Lower leg skin (tissue), 4 donors: ENCODE data around the gene CCAR1. TPM values are rescaled to one million over a fixed set of nuclear protein-coding genes. Genes with fewer than 3 reads are reported as not detected.
A peak's percentile ranks its signal among the peaks of the same experiment; 100 is the strongest.

ENCODE experiments used
- DNase-seq, 2 donors: peaks; one replicate each; pipeline ENCODE4 v3.0.0-alpha.2; 2019; ENCODE audit warnings: low spot score in 2 of 2
- H3K4me3 ChIP-seq: fragments of 200-600 bp; sonication (generic); 2 replicates; pipeline ENCODE4 v1.5.1; 2017; ENCODE audit warnings: mild to moderate bottlenecking, low read depth; ENCODE audit not compliant: poor library complexity, severe bottlenecking
- POLR2A ChIP-seq, 2 donors: fragments of 450-650 bp; IDR thresholded peaks; one replicate each; pipeline ENCODE4 v1.6.1; 2016 to 2017; ENCODE audit warnings: antibody characterized with exemption in 2 of 2, mild to moderate bottlenecking in 1 of 2, moderate library complexity in 1 of 2
- WGBS, 2 donors: methylation state at CpG; one replicate each; pipeline ENCODE4 v1.1.5; 2018; 5-methylcytosine and 5-hydroxymethylcytosine counted together
- intact Hi-C: fragments of 100-400 bp; cut with DNase I; formaldehyde crosslinking; loops from one replicate; pipeline ENCODE4 v1.15.0; 2023; ENCODE audit warnings: low total_unique reads
- total RNA-seq, 4 donors: library from RNA; depleted of rRNA; stranded (reverse); fragments of >200 nt; gene quantifications; one replicate each; pipeline ENCODE4 v1.1.0, GENCODE V29; 2016
- TF ChIP-seq, protein P1 (sequence below), 3 donors: fragments of 450-650 bp; IDR thresholded peaks; one replicate each; pipeline ENCODE4 v1.5.1; 2016; ENCODE audit warnings: antibody characterized with exemption in 3 of 3, mild to moderate bottlenecking in 3 of 3, moderate library complexity in 2 of 3

CCAR1 gene
- total RNA-seq, result 10 to 100 TPM; 19.1 to 41.4 (median 28.9) TPM

DNA sequence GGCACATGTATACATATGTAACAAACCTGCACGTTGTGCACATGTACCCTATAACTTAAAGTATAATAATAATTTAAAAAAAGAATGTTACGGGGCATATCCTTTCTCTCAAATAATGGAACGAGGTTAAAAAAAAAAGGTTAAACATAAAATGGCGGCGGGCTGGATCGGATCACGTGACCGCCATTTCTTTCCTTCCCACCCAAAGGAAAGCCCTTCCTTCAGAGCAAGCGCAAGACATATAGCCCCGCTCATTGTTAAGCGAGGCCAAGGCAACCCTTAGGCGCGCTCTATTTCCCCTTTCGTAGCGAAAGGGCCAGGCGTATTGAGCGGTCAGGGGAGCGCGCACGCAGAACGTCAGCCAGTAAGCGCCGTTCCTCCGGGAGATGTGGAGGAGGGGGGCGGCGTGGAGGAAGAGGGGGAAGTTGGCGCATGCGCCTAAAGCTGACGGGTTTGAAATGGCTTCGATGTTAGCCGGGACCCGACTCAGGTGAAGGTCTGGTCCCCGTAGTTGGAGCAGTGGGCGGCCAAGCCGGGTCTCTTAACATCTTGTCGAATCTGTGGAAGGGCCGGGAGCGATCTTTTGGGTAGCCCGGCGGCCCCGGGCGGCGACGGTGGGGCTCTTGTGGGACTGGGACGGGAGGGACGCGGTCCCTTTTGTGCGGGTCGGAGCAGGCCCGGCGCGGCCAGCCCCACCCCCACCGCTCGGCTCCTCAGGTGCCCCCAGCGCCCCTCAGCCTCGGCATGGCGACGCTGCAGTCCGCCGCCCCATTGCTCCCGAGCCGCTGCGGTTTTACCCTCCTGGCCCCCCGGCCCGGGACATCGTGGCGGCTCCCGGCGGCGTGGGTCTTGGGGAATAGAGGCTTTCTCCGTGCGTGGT is at the start of gene CCAR1:
TSS of gene CCAR1 (plus strand) at position 447 of the 880 bp plus-strand sequence. CDS start 1,266 bp downstream, outside the sequence.
- 1% methylated on average over 35 to 42 of the region's 72 CpGs for WGBS, 2 donors
- intact Hi-C loops, result no loop called here
- no peak for TF ChIP-seq POLR2A (IDR thresholded peaks at IDR 0.05)
- TF ChIP-seq, protein P1, sequence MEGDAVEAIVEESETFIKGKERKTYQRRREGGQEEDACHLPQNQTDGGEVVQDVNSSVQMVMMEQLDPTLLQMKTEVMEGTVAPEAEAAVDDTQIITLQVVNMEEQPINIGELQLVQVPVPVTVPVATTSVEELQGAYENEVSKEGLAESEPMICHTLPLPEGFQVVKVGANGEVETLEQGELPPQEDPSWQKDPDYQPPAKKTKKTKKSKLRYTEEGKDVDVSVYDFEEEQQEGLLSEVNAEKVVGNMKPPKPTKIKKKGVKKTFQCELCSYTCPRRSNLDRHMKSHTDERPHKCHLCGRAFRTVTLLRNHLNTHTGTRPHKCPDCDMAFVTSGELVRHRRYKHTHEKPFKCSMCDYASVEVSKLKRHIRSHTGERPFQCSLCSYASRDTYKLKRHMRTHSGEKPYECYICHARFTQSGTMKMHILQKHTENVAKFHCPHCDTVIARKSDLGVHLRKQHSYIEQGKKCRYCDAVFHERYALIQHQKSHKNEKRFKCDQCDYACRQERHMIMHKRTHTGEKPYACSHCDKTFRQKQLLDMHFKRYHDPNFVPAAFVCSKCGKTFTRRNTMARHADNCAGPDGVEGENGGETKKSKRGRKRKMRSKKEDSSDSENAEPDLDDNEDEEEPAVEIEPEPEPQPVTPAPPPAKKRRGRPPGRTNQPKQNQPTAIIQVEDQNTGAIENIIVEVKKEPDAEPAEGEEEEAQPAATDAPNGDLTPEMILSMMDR (IDR thresholded peaks at IDR 0.05), result no peak
- H3K4me3 ChIP-seq, result peak within 1 kb of the TSS; percentile 98
- peak; percentile 96 to 99 for DNase-seq

- H3K4me3 ChIP-seq, result no peak overlapping the region
- WGBS, 2 donors, result 91 to 92% methylated on average over 3 of the region's 3 CpGs
- no peak for DNase-seq
- intact Hi-C loops, result no loop called here
- TF ChIP-seq, protein P1 (IDR thresholded peaks at IDR 0.05), result no peak
- no peak for TF ChIP-seq POLR2A (IDR thresholded peaks at IDR 0.05)
Measured at GRCh38 chr10:68684413-68684812, 36.6 kb upstream of the CCAR1 start.

- WGBS, 2 donors, result 94 to 100% methylated on average over 1 of the region's 1 CpG
- TF ChIP-seq POLR2A (IDR thresholded peaks at IDR 0.05), result no peak
- TF ChIP-seq, protein P1 (IDR thresholded peaks at IDR 0.05), result no peak
- DNase-seq, result no peak
- H3K4me3 ChIP-seq, result no peak overlapping the region
- intact Hi-C loops, result no loop called here
Measured at GRCh38 chr10:68696018-68696417, 25.0 kb upstream of the CCAR1 start.

DNA sequence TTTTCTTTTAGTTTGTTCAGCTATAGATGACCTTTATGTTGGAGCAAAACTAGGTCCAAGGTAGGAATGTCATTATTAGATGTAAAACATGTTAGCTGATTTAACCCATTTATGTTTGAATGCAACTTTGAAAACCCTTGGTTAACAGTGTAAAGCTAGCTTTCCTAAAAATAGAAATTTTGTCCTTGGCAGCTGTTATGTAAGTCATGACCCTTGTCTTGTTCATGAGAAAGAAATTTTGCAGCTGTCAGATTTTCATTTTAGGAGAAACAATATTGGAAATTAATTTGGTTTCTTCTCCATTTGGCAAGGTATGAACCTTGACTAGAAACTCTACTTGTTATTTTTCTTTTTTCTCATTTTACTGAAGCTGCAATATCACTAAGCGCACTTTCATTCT is 23.9 kb upstream of the CCAR1 start:
- WGBS, 2 donors, result 98 to 100% methylated on average over 1 of the region's 1 CpG
- TF ChIP-seq POLR2A (IDR thresholded peaks at IDR 0.05), result no peak
- TF ChIP-seq, protein P1 (IDR thresholded peaks at IDR 0.05), result no peak
- no peak overlapping the region for H3K4me3 ChIP-seq
- intact Hi-C loops, result no loop called here
- DNase-seq, result no peak

- 68 to 69% methylated on average over 1 of the region's 1 CpG for WGBS, 2 donors
- TF ChIP-seq POLR2A (IDR thresholded peaks at IDR 0.05), result no peak
- TF ChIP-seq, protein P1 (IDR thresholded peaks at IDR 0.05), result no peak
- no peak overlapping the region for H3K4me3 ChIP-seq
- intact Hi-C loops, result no loop called here
- no peak for DNase-seq
Measured at GRCh38 chr10:68700197-68700596, 20.8 kb upstream of the CCAR1 start.
